Gastroesophageal sphincter (tissue), 3 donors: ENCODE measurements around the gene TOX2.

Source experiments
- CTCF ChIP-seq, 4 experiments: fragments of 200-600 bp in 2 of 4; fragments of 450-650 bp in 2 of 4; sonication (generic) in 1 of 4; IDR thresholded peaks; one replicate each; pipeline ENCODE4 v1.5.1; 2017 to 2019; ENCODE audit warnings: antibody characterized with exemption in 4 of 4, mild to moderate bottlenecking in 2 of 4, moderate library complexity in 2 of 4
- EP300 ChIP-seq: sonication (generic); formaldehyde crosslinking; IDR thresholded peaks from one replicate; pipeline ENCODE4 v1.6.1; 2017; ENCODE audit warnings: antibody characterized with exemption, mild to moderate bottlenecking
- POLR2A ChIP-seq, 2 donors: fragments of 450-650 bp; IDR thresholded peaks; one replicate each; pipeline ENCODE4 v1.6.1; 2017; ENCODE audit warnings: antibody characterized with exemption in 2 of 2, mild to moderate bottlenecking in 2 of 2, moderate library complexity in 1 of 2

- TF ChIP-seq CTCF (IDR thresholded peaks at IDR 0.05): no peak
- no peak for TF ChIP-seq EP300
- TF ChIP-seq POLR2A (IDR thresholded peaks at IDR 0.05): no peak
Measured at GRCh38 chr20:44054118-44054517, 139.5 kb downstream of the TOX2 start.
